ENCODE results near the gene A2ML1. TPM values are rescaled to one million over a fixed set of nuclear protein-coding genes. Genes with fewer than 3 reads are reported as not detected.

The A2ML1 gene
- total RNA-seq, 1 donor from 2014 or later: 3.1 TPM

- no peak overlapping the region for H3K4me3 ChIP-seq (ENCODE audit: low read depth, low read length)
- H3K27me3 ChIP-seq (ENCODE audit: control insufficient read depth, insufficient read depth, low read length): no peaks in the 10 kb centered on the region
- H3K36me3 ChIP-seq (ENCODE audit: control insufficient read depth, insufficient read depth, low read length): no peaks in the 10 kb centered on the region
- no peak for DNase-seq (ENCODE audit: low read depth)
- no peak for TF ChIP-seq CTCF (IDR thresholded peaks at IDR 0.05; ENCODE audit: insufficient read depth, low read length, poor library complexity, severe bottlenecking)
Observed at GRCh38 chr12:8829621-8830020, 7.2 kb downstream of the A2ML1 start.

- Histone ChIP-seq H3K4me3 (ENCODE audit: low read depth, low read length) (no peak overlapping the region), H3K36me3 (ENCODE audit: control insufficient read depth, insufficient read depth, low read length) (no peaks in the 10 kb centered on the region), H3K27me3 (ENCODE audit: control insufficient read depth, insufficient read depth, low read length) (no peaks in the 10 kb centered on the region)
- DNase-seq (ENCODE audit: low read depth): no peak
- no peak for TF ChIP-seq CTCF (IDR thresholded peaks at IDR 0.05; ENCODE audit: insufficient read depth, low read length, poor library complexity, severe bottlenecking)
Observed at GRCh38 chr12:8831116-8831515, 8.7 kb downstream of the A2ML1 start.

- TF ChIP-seq CTCF (IDR thresholded peaks at IDR 0.05; ENCODE audit: insufficient read depth, low read length, poor library complexity, severe bottlenecking): no peak
- H3K36me3 ChIP-seq (ENCODE audit: control insufficient read depth, insufficient read depth, low read length): no peaks in the 10 kb centered on the region
- DNase-seq (ENCODE audit: low read depth): no peak
- no peak overlapping the region for H3K4me3 ChIP-seq (ENCODE audit: low read depth, low read length)
- H3K27me3 ChIP-seq (ENCODE audit: control insufficient read depth, insufficient read depth, low read length): no peaks in the 10 kb centered on the region
Observed at GRCh38 chr12:8832500-8832899, 10.1 kb downstream of the A2ML1 start.

GRCh38 chr12:8834230-8834629 is 11.8 kb downstream of the A2ML1 start:
- TF ChIP-seq CTCF (IDR thresholded peaks at IDR 0.05; ENCODE audit: insufficient read depth, low read length, poor library complexity, severe bottlenecking): no peak
- no peak for DNase-seq (ENCODE audit: low read depth)
- Histone ChIP-seq H3K36me3 (ENCODE audit: control insufficient read depth, insufficient read depth, low read length) (no peaks in the 10 kb centered on the region), H3K4me3 (ENCODE audit: low read depth, low read length) (no peak overlapping the region), H3K27me3 (ENCODE audit: control insufficient read depth, insufficient read depth, low read length) (no peaks in the 10 kb centered on the region)

GRCh38 chr12:8837291-8837690 is 14.9 kb downstream of the A2ML1 start:
- TF ChIP-seq CTCF (IDR thresholded peaks at IDR 0.05; ENCODE audit: insufficient read depth, low read length, poor library complexity, severe bottlenecking): no peak
- no peaks in the 10 kb centered on the region for H3K27me3 ChIP-seq (ENCODE audit: control insufficient read depth, insufficient read depth, low read length)
- no peak overlapping the region for H3K4me3 ChIP-seq (ENCODE audit: low read depth, low read length)
- no peaks in the 10 kb centered on the region for H3K36me3 ChIP-seq (ENCODE audit: control insufficient read depth, insufficient read depth, low read length)
- DNase-seq (ENCODE audit: low read depth): no peak

GRCh38 chr12:8840321-8840720 is 17.9 kb downstream of the A2ML1 start:
- no peak for DNase-seq (ENCODE audit: low read depth)
- TF ChIP-seq CTCF (IDR thresholded peaks at IDR 0.05; ENCODE audit: insufficient read depth, low read length, poor library complexity, severe bottlenecking): no peak
- H3K27me3 ChIP-seq (ENCODE audit: control insufficient read depth, insufficient read depth, low read length): no peaks in the 10 kb centered on the region
- H3K4me3 ChIP-seq (ENCODE audit: low read depth, low read length): no peak overlapping the region
- no peaks in the 10 kb centered on the region for H3K36me3 ChIP-seq (ENCODE audit: control insufficient read depth, insufficient read depth, low read length)

All from kidney epithelial cell (primary cell).